CD4-positive, alpha-beta T cell treated with Interferon gamma for 1 hour (primary cell): ENCODE results near the gene OCA2.

Source experiments
- DNase-seq: peaks from one replicate; pipeline ENCODE4 v3.0.0-alpha.2; 2020

The OCA2 gene

DNA sequence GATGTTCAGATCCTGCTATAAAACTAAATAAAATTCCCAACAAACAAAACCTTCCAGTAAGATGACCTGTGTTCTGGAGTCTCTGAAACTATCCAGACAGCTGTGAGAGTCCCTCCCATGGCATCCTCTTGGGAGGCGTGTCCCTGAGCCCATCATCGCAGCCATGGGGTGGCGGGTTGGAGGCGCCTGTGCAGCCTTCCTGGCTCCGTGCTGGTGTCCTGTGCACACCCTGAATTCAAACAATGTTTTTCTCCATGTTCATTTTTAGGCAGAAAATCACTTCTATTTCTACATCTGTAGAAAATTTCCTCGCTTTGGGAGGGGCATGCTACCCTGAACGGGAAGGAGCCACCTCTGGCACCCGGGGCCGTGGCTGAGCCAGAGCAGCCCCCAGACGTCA is 19.4 kb upstream of the OCA2 start:
- no peak for DNase-seq

DNA sequence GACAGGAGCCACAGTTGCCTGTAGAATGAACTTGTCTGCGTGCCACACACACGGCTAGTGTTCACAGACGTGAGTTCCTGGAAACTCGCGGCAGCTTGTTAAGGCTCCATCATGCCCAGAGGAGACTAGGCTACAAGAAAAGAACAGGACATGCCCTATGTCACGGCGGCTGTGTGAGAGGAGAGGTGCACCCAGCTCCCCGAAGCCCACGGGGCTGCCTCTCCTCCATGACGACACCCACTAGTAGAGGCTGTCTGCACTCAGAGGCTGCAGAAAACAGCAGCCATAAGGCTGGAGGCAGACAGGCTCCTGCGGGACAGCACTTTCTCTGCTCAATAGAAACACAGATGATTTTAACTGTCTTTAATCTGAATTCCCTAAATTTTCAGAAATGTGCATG is 19.0 kb upstream of the OCA2 start:
- DNase-seq, result no peak

DNA sequence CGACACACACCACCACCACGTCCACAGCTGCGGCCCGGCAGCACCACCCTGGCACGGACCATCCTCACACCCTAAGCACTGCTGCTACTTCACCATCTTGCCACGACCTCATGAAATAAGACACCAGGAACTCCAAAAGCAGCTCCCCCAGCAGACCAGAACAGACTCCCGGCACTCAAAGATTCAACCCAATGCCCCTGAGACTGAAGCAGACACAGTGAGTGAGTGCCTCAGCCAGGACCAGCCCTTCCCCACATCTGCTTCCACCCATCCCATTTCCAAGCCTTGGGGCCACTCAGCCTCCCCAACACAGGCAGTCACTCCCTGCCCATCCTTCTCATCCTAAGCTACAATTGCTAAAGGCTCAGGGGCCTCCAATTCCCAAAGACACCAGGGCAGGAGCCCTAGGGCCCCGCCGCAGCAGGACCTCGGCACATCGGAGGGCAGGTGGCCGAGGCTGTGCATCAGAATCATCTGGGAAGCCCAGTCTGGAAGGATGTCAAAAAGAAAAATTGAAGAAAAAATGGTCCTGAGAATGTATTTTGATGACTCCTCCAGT is 18.4 kb upstream of the OCA2 start:
- no peak for DNase-seq

DNA sequence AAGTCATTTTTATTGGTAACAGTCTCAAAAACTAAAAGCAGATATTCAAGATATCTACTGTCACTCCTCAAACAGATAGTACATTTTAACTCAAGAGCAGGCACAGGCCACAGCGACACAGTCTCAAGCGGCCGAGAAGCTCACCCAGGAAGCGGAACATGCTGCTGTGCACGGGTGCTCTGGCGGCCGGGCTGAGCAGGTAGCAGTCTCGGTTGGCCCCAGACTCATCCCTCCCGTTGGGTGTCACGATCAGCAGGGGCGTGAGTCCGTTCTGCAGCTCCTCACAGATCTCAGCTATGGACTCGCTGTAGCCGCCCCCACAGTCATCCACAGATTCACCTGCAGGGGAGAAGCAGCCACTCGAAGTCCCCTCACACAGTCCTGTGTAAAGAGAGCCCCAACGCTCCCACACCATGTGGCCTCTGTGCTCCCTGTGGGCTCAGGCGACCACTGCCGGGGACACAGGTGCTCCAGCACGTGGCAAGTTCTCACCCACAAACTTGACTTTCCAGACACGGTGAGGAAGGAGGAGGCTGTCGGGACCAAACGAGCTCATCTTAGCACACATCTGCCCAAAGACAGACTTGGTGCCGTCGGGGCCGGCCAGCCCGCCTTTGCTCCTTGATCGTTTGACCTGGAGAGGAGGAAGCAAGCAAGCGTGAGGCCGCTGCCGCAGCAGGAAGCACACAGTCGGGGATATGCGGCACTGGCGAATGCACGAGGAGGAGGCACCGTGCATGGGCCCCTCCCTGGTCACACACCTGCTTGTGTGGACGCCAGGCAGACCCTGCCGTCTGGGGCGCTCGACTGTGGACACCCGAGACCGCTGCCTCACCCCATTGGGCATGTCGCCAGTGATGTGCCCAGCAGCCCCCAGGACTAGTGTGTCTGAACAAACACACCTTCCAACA is 17.7 kb upstream of the OCA2 start:
- DNase-seq, result no peak

GRCh38 chr15:28115871-28116270 is 16.8 kb upstream of the OCA2 start:
- DNase-seq, result no peak

GRCh38 chr15:28114721-28115622 is 15.9 kb upstream of the OCA2 start:
- DNase-seq, result no peak

DNA sequence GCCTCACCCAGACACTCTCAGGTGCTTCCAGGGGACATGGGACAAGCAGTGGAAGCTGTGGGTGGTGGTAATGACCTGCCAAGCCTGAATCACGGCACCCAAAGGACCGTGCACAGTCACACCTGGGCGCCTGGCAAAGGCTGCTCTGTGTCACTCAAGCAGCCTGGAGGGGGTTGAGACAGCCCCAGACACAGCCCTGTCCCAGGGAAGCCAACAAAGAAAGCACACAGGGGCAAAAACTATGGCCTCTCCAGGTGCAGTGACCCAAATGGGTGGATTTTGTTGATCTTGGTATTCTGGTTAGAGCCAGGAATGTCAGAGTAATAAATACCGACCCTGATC is 15.0 kb upstream of the OCA2 start:
- no peak for DNase-seq

DNA sequence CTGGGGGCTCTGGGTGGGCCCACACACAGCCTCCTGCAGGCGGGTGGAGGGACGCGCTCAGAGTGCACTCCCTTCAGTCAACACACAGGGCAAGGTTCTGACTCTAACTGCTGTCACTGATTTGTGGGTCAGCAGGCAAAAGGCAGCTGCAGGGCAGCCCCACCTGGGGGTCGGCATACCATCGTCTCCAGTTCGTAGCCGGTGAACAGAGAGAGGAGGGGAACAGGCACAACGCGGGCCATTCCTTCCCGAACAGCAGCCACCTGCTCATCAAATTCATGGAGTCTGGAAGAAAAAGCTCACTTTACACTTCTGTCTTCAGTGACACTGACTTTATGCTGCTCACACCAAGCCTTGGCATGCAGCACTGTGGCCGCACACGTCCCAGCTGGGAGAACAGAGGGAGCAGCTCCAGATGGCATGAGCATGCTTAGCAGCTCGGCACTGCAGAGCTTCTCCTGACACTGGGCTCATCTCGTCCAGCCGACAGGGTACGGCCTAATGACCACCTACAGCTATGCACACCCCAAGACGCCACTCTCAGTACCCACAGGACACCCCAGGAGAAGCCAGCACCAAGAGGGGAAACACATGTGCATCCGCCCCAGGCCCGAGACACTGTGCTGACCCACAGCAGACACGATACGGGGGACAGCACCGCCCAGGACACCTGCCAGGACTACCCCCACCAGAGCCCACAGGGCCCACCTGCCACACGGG is 14.4 kb upstream of the OCA2 start:
- no peak for DNase-seq

- no peak for DNase-seq
Observed at GRCh38 chr15:28112962-28113361, 13.8 kb upstream of the OCA2 start.

DNA sequence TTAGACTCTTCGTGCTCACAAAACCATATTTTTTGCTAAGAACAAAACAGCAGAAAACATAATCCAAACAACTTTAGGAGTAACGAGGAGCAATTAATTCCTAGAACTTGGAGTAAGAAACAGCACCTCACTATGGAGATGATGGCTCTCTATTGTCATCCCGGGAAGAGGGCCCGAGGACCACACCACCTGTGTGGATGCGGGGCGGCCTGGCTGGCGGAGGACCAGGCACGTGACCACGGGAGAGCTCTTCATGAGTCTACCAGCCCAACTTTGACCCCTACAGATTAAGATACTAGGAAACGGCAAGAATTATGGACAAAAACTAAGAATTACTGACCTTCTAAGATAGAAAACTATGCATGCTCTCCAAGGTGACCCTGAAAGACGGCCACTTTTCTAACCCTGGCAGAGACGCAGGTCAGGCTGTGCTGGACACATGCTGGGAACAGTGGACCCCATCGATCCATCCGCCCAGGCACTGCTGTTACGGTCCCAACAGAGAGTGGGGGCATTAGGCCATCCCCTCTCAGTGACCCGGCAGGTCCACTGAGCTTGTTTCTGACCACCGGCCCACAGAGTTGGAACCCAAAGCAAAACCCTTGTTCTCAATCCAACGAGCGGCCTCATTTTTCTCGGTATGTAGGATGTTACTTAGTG is 13.1 kb upstream of the OCA2 start:
- no peak for DNase-seq

DNA sequence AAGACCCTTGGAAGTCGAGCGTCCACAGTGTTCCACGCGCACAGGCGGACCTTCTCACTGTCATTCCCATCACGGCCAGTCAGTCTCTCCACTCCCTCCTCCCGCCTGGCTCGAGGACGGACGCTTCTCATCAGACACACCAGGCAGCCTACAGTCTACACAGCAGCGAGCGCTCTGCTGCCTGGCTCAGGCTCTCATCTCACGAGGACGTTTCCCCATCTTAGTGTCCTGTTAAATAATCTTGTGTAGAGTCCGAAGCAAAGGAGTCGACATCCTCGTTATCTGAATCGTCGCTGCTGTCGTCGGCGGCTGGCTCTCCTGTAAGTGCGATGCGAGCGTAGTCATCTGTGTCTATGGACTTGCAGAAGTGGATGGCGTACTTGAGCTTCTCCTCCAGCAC is 12.4 kb upstream of the OCA2 start:
- DNase-seq, result no peak

GRCh38 chr15:28110481-28110881 is 11.4 kb upstream of the OCA2 start:
- no peak for DNase-seq

DNA sequence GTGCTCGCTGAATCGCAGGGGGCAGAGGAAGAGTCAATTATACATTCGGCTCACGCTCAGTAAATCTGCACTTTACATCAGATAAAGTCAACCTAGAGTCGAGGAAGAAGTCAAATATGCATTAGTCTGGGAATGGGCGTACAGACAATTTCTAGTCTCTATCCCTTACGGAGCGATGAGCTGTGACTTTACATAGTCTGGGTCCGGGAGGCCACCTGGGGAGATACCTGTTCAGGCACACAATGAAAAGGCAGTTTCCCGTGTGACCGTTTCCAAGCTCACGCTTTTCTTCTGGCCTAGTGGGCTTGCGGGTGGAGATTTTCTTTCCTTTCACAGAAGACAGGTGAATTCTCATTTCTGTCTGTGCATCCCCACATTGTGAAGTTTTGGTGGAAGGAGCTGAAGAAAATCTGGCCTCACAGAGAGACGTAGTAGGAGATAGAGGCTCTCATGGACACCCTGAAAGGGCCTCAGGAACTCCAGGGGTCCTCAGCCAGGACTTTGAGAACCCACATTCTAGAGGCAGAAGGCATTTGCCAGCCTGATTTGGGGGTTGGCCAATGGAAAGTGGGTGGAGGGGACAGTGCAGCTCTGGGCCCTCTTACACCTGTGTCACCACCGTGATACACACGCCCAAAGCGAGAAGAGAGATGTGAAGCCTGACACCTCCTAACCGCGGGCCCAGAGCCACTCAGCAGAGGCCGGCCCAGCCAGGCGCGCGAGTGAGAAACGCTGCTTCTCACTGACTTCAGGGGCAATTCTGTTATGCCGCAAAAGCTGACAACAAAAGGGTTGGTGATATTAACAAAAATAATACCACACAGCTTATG is 10.7 kb upstream of the OCA2 start:
- DNase-seq, result no peak

- DNase-seq, result no peak
Observed at GRCh38 chr15:28107904-28108275, 8.8 kb upstream of the OCA2 start.

DNA sequence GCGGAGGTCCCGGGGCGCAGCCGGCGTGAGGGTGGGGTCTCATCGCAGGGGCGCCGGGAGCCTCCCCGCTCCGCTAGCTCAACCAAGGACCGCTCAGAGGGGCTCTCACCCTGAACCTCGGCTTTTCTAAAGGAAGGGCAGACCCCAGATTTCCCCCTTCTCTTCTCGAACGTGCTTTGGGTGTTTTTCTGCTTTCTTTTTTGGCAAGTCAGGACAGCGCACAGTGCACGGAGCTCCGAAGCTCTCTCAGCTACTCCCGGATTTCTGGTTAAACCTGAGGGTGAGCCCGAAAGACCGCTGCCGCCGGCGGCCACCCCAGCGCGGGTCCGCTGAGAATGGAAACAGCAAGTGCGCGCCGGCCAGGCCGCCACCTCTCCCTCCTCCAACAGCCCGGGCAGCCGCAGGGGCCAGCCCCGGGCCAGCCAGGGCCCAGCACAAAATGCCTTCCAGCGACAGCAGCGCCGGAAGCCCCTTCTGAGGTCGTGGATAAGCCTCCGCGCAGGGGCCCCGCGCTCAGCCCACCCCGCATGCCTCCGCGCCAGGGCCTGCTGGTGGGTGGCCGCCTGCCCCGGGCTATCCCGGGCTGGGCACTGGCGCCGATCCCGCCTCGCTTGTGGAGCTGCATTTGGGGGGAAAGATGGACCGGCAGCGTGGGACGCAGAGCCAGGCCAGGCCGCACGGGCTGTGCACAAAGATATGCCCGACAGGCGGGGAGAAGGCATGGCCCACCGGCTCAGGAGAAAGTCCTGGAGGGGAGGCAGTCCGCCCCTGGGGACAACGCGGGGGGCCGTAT is 8.2 kb upstream of the OCA2 start:
- no peak for DNase-seq

- no peak for DNase-seq
Observed at GRCh38 chr15:28106294-28107110, 7.4 kb upstream of the OCA2 start.

DNA sequence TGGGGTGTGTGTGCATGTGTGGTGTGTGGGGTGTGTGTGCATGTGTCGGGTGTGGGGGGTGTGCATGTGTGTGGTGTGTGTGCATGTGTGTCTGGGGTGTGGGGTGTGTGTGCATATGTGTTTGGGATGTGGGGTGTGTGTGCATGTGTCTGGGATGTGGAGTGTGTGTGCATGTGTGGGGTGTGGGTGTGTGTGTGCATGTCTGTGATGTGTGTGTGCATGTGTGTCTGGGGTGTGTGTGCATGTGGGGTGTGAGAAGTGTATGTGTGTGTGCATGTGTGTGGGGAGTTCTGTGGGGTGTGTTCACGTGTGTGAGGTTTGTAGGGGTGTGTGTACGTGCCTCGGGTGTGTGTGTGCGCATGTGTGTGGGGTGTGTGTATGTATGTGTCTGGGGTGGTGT is 6.7 kb upstream of the OCA2 start:
- DNase-seq, result no peak

- no peak for DNase-seq
Observed at GRCh38 chr15:28105224-28105791, 6.2 kb upstream of the OCA2 start.

- no peak for DNase-seq
Observed at GRCh38 chr15:28104326-28104725, 5.2 kb upstream of the OCA2 start.

- no peak for DNase-seq
Observed at GRCh38 chr15:28103831-28104230, 4.7 kb upstream of the OCA2 start.
